K562 (cell line): ENCODE results near the gene HOXB1. TPM values are rescaled to one million over a fixed set of nuclear protein-coding genes. Genes with fewer than 3 reads are reported as not detected.
A peak's percentile ranks its signal among the peaks of the same experiment; 100 is the strongest.

ENCODE experiments used
- AFF4 ChIP-seq: sonication (generic); formaldehyde crosslinking; IDR thresholded peaks from 2 replicates; pipeline ENCODE4 v1.8.0; 2023; ENCODE audit warnings: mild to moderate bottlenecking, missing genetic modification reagents
- COPS2 ChIP-seq: fragments of 450-650 bp; conservative IDR thresholded peaks from 2 replicates; pipeline ENCODE4 v1.6.1; 2016; ENCODE audit warnings: mild to moderate bottlenecking, moderate library complexity
- E2F6 ChIP-seq, 2 experiments: IDR thresholded peaks; 2 replicates each; pipeline ENCODE4 v1.6.1; 2011; ENCODE audit warnings: borderline replicate concordance in 1 of 2, control low read depth in 1 of 2, low read depth in 1 of 2, low read length in 1 of 2, mild to moderate bottlenecking in 1 of 2, mixed read lengths in 1 of 2, moderate library complexity in 1 of 2; ENCODE audit not compliant: insufficient read depth in 1 of 2, insufficient read length in 1 of 2, poor library complexity in 1 of 2, severe bottlenecking in 1 of 2; ENCODE audit errors: extremely low read depth in 1 of 2
- ERF ChIP-seq: fragments of 450-650 bp; formaldehyde crosslinking; IDR thresholded peaks from 2 replicates; pipeline ENCODE4 v1.4.0; 2020; ENCODE audit warnings: mild to moderate bottlenecking, mixed read lengths
- GABPA ChIP-seq: fragments of 200-800 bp; sonication (Bioruptor generic); conservative IDR thresholded peaks from 2 replicates; pipeline ENCODE4 v1.6.1; 2016; ENCODE audit warnings: low read depth, missing genetic modification characterization, missing compliant biosample characterization
- L3MBTL2 ChIP-seq: fragments of 450-650 bp; IDR thresholded peaks from 2 replicates; pipeline ENCODE4 v1.6.1; 2016; ENCODE audit warnings: mild to moderate bottlenecking, moderate library complexity
- MYBL2 ChIP-seq, 2 experiments: fragments of 450-650 bp in 1 of 2; sonication (generic) in 1 of 2; formaldehyde crosslinking in 1 of 2; IDR thresholded peaks; 2 replicates each; pipeline versions ENCODE4 v1.6.1 to v1.8.1; 2017 to 2022; ENCODE audit warnings: borderline replicate concordance in 1 of 2, inconsistent platforms in 1 of 2, low read depth in 1 of 2, mild to moderate bottlenecking in 1 of 2, missing genetic modification reagents in 1 of 2, moderate library complexity in 1 of 2
- PHF20 ChIP-seq: fragments of 450-650 bp; IDR thresholded peaks from 2 replicates; pipeline ENCODE4 v1.6.1; 2018; ENCODE audit not compliant: partially characterized antibody
- RBFOX2 ChIP-seq: fragments of 200-400 bp; formaldehyde crosslinking; IDR thresholded peaks from 2 replicates; pipeline ENCODE4 v1.6.1; 2017; ENCODE audit warnings: low read depth, mild to moderate bottlenecking, low read length, moderate library complexity
- SAFB ChIP-seq: fragments of 200-400 bp; formaldehyde crosslinking; IDR thresholded peaks from 2 replicates; pipeline ENCODE4 v1.6.1; 2017; ENCODE audit warnings: low read depth, low read length, borderline replicate concordance
- TFAP4 ChIP-seq: sonication (generic); formaldehyde crosslinking; IDR thresholded peaks from 2 replicates; pipeline ENCODE4 v1.8.0; 2022; ENCODE audit warnings: missing genetic modification reagents, mild to moderate bottlenecking, moderate library complexity, borderline replicate concordance
- ZKSCAN1 ChIP-seq: fragments of 150-350 bp; IDR thresholded peaks from 2 replicates; pipeline ENCODE4 v1.6.1; 2016; ENCODE audit warnings: low read depth, low read length
- ZNF253 ChIP-seq: fragments of 250-450 bp; sonication (Bioruptor Pico); conservative IDR thresholded peaks from 2 replicates; pipeline ENCODE4 v1.6.1; 2021; ENCODE audit warnings: mild to moderate bottlenecking
- ZNF277 ChIP-seq: fragments of 250-450 bp; sonication (Bioruptor Pico); IDR thresholded peaks from 2 replicates; pipeline ENCODE4 v1.8.0; 2022; ENCODE audit warnings: inconsistent platforms, mild to moderate bottlenecking, moderate library complexity, borderline replicate concordance
- ZNF3 ChIP-seq: fragments of 250-450 bp; sonication (Bioruptor Pico); IDR thresholded peaks from 2 replicates; pipeline ENCODE4 v1.5.0; 2021; ENCODE audit warnings: mild to moderate bottlenecking, moderate library complexity
- ZNF507 ChIP-seq: conservative IDR thresholded peaks from 2 replicates; pipeline ENCODE4 v1.6.1; 2017; ENCODE audit warnings: missing genetic modification characterization, missing compliant biosample characterization
- ZNF785 ChIP-seq: fragments of 250-450 bp; sonication (Bioruptor Pico); IDR thresholded peaks from 2 replicates; pipeline ENCODE4 v1.4.0; 2020; ENCODE audit warnings: mild to moderate bottlenecking
- ZNF79 ChIP-seq: fragments of 250-450 bp; sonication (Bioruptor Pico); IDR thresholded peaks from 2 replicates; pipeline ENCODE4 v1.4.0; 2020; ENCODE audit warnings: low read depth, mild to moderate bottlenecking, moderate library complexity
- polyA plus RNA-seq, 8 experiments: library from polyadenylated mRNA; depleted of rRNA in 4 of 8; stranded (reverse) in 5 of 8; unstranded in 3 of 8; fragments of >200 nt; fragmentation: Nextera tagmentation in 2 of 8; fragmentation: Illumina TruSeq in 1 of 8; extraction: Ambion mirVana in 2 of 8; extraction: Trizol in 1 of 8; gene quantifications; 2 replicates each; pipeline versions ENCODE4 v1.2.1 to v1.2.3, GENCODE V29; 2011 to 2014; ENCODE audit warnings: inconsistent platforms in 1 of 8, missing spikeins in 1 of 8
- total RNA-seq, 7 experiments: library from RNA; depleted of rRNA in 6 of 7; stranded (reverse); fragments of >200 nt in 6 of 7; fragmentation: Illumina TruSeq in 2 of 7; extraction: Trizol in 2 of 7; gene quantifications; 2 replicates each; pipeline versions ENCODE4 v1.2.1 to v1.2.3, GENCODE V29; 2011 to 2021; ENCODE audit warnings: low replicate concordance in 1 of 7

The HOXB1 gene
- total and polyA plus RNA-seq, 9 of the 15 experiments (the other 6 are each of a cell fraction or from before 2014, with no cell fraction given) = 0.04 TPM; not detected in 8

- TF ChIP-seq MYBL2 (IDR thresholded peaks at IDR 0.05; ENCODE audit: low read depth) (no peak), MYBL2 (CRISPR knock-in tag; IDR thresholded peaks at IDR 0.05; ENCODE audit: borderline replicate concordance) (no peak), RBFOX2 (peak; percentile 71), GABPA (tag) (0 out of 2 replicates have a peak, but pooled peaks have one; percentile 24), ZNF253 (0 out of 2 replicates have a peak, but pooled peaks have one; percentile 9), ZNF507 (tag) (no peak), ZNF3 (CRISPR knock-in tag) (no peak), COPS2 (no peak), ERF (no peak), SAFB (no peak), ZNF277 (no peak), L3MBTL2 (peak; percentile 22; the same call in 1 of the 2 replicates), E2F6 (IDR thresholded peaks at IDR 0.05; ENCODE audit: borderline replicate concordance in 1 of 2, extremely low read depth in 1 of 2, insufficient read depth in 1 of 2, insufficient read length in 1 of 2, low read depth in 1 of 2, low read length in 1 of 2, poor library complexity in 1 of 2, severe bottlenecking in 1 of 2) (no peak), AFF4 (CRISPR knock-in tag) (no peak), ZKSCAN1 (no peak), TFAP4 (peak; percentile 66; the same call in 1 of the 2 replicates), ZNF79 (CRISPR knock-in tag) (peak; percentile 45; the same call in 1 of the 2 replicates), ZNF785 (CRISPR knock-in tag) (no peak), PHF20 (no peak)
Measured at GRCh38 chr17:48578616-48579470, 48.0 kb upstream of the HOXB1 start (continued).
